Gastrocnemius medialis (tissue), 4 donors: Measurements from ENCODE around the gene GJA10. TPM values are rescaled to one million over a fixed set of nuclear protein-coding genes. Genes with fewer than 3 reads are reported as not detected.
"Not testable (repeated sequence)": the region's sequence is repeated elsewhere in the genome, so short reads cannot be mapped to it uniquely, and the experiment has no call there.

Experiments
- ATAC-seq, 2 donors: fragments of 150-250 bp; one replicate each; pipeline ENCODE4 v1.9.1; 2016
- DNase-seq, 2 donors: peaks; one replicate each; pipeline ENCODE4 v3.0.0-alpha.2; 2019
- H3K27ac ChIP-seq, 4 donors: fragments of 200-600 bp; sonication (generic); 1 replicate in 1 of 4; 2 replicates in 3 of 4; pipeline ENCODE4 v1.5.1; 2016 to 2018; ENCODE audit warnings: mild to moderate bottlenecking in 2 of 4, moderate library complexity in 1 of 4
- H3K27me3 ChIP-seq, 3 donors: fragments of 200-600 bp; sonication (generic) in 2 of 3; 1 replicate in 1 of 3; 2 replicates in 2 of 3; pipeline versions ENCODE4 v1.5.1 to v1.6.0; 2016 to 2019; ENCODE audit warnings: mild to moderate bottlenecking in 1 of 3, moderate library complexity in 1 of 3
- H3K36me3 ChIP-seq, 2 donors: fragments of 200-600 bp; sonication (generic) in 1 of 2; one replicate each; pipeline ENCODE4 v1.5.1; 2017 to 2018
- H3K4me1 ChIP-seq, 2 donors: fragments of 200-600 bp; sonication (generic) in 1 of 2; one replicate each; pipeline ENCODE4 v1.5.1; 2016 to 2017; ENCODE audit warnings: mild to moderate bottlenecking in 2 of 2
- H3K4me3 ChIP-seq, 4 donors: fragments of 200-600 bp; sonication (generic) in 3 of 4; 1 replicate in 1 of 4; 2 replicates in 3 of 4; pipeline ENCODE4 v1.5.1; 2016 to 2019; ENCODE audit warnings: mild to moderate bottlenecking in 2 of 4
- H3K9me3 ChIP-seq, 3 donors: fragments of 200-600 bp; sonication (generic) in 2 of 3; 1 replicate in 1 of 3; 2 replicates in 2 of 3; pipeline ENCODE4 v1.5.1; 2016 to 2019
- POLR2A ChIP-seq, 2 donors: fragments of 450-650 bp; IDR thresholded peaks; one replicate each; pipeline ENCODE4 v1.6.1; 2017; ENCODE audit warnings: antibody characterized with exemption in 2 of 2, mild to moderate bottlenecking in 2 of 2, moderate library complexity in 2 of 2
- in situ Hi-C, 4 donors: fragments of 200-750 bp; cut with MboI; loops; one replicate each; pipeline versions ENCODE4 v1.15.0 to v1.8.0; 2017; ENCODE audit warnings: low sequenced_read_pairs in 4 of 4
- intact Hi-C: fragments of 100-400 bp; cut with DNase I; formaldehyde crosslinking; loops from one replicate; pipeline ENCODE4 v1.15.1; 2023; ENCODE audit warnings: low total_unique reads
- total RNA-seq, 4 donors: library from RNA; depleted of rRNA; stranded (reverse); fragments of >200 nt; gene quantifications; one replicate each; pipeline versions ENCODE4 v1.1.0 to v1.2.3, GENCODE V29; 2016
- TF ChIP-seq, protein P1 (sequence below), 5 experiments: fragments of 450-650 bp in 3 of 5; fragments of 200-600 bp in 2 of 5; sonication (generic) in 2 of 5; IDR thresholded peaks in 4 of 5; conservative IDR thresholded peaks in 1 of 5; 1 replicate in 4 of 5; 2 replicates in 1 of 5; pipeline ENCODE4 v1.5.1; 2016 to 2019; ENCODE audit warnings: antibody characterized with exemption in 5 of 5, mild to moderate bottlenecking in 3 of 5, moderate library complexity in 3 of 5

Gene GJA10
- total RNA-seq, 4 donors from 2014 or later = not detected

DNA sequence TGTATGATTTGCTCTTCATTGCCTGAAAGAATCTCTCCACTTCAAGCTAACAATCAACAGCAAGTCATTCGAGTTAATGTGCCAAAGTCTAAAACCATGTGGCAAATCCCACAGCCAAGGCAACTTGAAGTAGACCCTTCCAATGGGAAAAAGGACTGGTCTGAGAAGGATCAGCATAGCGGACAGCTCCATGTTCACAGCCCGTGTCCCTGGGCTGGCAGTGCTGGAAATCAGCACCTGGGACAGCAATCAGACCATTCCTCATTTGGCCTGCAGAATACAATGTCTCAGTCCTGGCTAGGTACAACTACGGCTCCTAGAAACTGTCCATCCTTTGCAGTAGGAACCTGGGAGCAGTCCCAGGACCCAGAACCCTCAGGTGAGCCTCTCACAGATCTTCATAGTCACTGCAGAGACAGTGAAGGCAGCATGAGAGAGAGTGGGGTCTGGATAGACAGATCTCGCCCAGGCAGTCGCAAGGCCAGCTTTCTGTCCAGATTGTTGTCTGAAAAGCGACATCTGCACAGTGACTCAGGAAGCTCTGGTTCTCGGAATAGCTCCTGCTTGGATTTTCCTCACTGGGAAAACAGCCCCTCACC is 1.1 kb downstream of the GJA10 start:
- H3K9me3 ChIP-seq = no peaks in the 10 kb centered on the region
- no peak overlapping the region for H3K4me3 ChIP-seq
- peaks cover 14 to 21% (median 17%) of the 10 kb centered on the region in 3 donors for H3K27me3 ChIP-seq
- no peak for ATAC-seq
- intact Hi-C loops = no loop called here
- TF ChIP-seq POLR2A (IDR thresholded peaks at IDR 0.05) = no peak
- TF ChIP-seq, protein P1, sequence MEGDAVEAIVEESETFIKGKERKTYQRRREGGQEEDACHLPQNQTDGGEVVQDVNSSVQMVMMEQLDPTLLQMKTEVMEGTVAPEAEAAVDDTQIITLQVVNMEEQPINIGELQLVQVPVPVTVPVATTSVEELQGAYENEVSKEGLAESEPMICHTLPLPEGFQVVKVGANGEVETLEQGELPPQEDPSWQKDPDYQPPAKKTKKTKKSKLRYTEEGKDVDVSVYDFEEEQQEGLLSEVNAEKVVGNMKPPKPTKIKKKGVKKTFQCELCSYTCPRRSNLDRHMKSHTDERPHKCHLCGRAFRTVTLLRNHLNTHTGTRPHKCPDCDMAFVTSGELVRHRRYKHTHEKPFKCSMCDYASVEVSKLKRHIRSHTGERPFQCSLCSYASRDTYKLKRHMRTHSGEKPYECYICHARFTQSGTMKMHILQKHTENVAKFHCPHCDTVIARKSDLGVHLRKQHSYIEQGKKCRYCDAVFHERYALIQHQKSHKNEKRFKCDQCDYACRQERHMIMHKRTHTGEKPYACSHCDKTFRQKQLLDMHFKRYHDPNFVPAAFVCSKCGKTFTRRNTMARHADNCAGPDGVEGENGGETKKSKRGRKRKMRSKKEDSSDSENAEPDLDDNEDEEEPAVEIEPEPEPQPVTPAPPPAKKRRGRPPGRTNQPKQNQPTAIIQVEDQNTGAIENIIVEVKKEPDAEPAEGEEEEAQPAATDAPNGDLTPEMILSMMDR (IDR thresholded peaks at IDR 0.05 in 4 of 5, conservative IDR thresholded peaks at IDR 0.05 in 1 of 5) = no peak
- no peak overlapping the region for H3K27ac ChIP-seq
- no peaks in the 10 kb centered on the region for H3K4me1 ChIP-seq
- DNase-seq = no peak
- in situ Hi-C loops = no loop called here
- no peaks in the 10 kb centered on the region for H3K36me3 ChIP-seq

DNA sequence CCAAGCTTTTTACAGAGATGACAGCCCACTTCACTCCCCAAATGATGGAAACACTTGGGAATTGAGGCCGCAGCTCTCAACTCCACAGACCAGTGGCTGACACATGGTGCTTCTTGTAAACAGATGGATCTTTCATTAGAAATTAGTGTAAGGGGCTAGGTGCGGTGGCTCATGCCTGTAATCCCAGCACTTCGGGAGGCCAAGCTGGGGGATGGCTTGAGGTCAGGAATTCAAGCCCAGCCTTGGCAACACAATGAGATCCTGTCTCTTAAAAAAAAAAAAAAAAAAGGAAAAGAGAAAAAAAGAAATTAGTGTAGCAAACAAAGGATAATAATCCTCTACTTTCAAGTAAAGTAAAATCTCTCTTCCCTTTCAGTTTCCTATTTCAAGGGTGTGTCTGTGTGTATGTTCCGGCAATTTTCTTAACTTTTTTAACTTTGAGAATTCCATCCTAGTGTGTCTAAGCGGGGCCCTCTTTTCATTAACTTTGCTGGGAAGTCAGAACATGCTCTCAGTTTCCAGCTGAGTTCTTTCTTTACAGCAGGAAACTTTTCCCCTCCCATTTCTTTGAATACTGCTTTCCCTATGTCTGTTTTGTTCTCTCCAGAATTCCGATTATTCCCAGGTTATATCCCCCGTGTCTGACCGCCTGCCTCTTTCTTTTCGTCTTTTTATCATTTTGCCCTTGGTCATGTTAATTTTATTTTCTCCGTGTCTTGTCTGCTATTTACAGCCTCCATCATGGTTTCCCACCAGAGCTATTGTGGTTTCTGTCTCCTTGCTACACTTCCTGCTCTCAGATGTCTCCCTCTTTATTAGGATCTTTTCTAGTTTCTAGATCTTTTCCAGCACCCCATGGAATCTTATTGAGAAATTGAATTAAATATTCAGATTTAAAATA is 16.0 kb downstream of the GJA10 start:
- H3K36me3 ChIP-seq, H3K4me1 ChIP-seq, in situ Hi-C loops, H3K4me3 ChIP-seq, H3K27ac ChIP-seq, ATAC-seq, DNase-seq, H3K27me3 ChIP-seq, intact Hi-C loops, H3K9me3 ChIP-seq: not testable (repeated sequence)

DNA sequence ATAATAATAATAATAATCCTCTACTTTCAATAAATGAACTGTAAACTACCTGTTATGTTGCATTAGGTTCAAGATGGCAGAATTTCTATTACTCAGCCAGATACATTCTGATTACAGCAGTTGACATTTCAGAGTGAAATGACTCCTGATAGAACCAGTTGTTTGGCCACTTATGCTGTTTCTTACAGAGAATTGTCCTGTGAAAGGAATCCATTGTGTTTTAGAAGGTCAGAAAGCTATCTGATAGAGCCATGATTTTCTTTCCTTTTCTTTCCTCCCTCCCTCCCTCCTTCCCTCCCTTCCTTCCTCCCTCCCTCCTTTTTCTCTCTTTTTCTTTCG is 16.6 kb downstream of the GJA10 start:
- Histone ChIP-seq H3K36me3 (no peaks in the 10 kb centered on the region), H3K27me3 (no peaks in the 10 kb centered on the region), H3K27ac (no peak overlapping the region), H3K4me1 (no peaks in the 10 kb centered on the region), H3K4me3 (no peak overlapping the region), H3K9me3 (no peaks in the 10 kb centered on the region)
- in situ Hi-C loops (no loop called here), intact Hi-C loops (no loop called here)
- DNase-seq = no peak
- ATAC-seq = no peak
- TF ChIP-seq POLR2A (IDR thresholded peaks at IDR 0.05) = no peak
- TF ChIP-seq, protein P1 (IDR thresholded peaks at IDR 0.05 in 4 of 5, conservative IDR thresholded peaks at IDR 0.05 in 1 of 5) = no peak

DNA sequence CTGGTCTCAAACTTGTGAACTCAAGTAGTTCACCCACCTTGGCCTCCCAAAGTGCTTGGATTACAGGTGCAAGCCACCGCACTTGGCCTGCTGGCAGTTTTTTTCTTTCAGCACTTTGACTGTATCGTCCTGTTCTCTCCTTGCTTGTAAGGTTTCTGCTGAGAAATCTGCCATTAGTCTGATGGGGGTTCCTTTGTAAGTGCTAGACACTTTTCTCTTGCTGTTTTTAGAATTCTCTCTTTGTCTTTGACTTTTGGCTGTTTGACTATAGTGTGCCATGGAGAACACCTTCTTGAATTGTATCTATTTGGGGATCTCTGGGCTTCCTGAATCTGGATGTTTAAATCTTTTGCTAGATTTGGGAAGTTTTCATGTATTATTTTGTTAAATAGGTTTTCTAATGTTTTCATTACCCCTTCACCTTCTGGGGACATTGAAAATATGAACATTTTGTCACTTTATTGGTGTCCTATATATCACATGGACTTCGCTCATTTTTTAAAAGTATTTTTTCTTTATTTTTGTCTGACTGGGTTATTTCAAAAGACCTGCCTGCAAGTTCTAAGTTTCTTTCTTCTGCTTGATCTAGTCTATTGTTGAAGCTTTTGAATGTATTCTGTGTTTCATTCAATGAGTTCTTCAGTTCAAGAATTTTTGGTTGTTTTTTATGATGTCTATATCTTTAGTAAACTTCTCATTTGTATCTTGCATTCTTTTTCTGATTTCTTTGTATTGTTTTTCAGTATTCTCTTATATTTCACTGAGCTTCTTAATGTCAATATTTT is 22.1 kb downstream of the GJA10 start:
- TF ChIP-seq, protein P1 (IDR thresholded peaks at IDR 0.05 in 4 of 5, conservative IDR thresholded peaks at IDR 0.05 in 1 of 5) = no peak
- TF ChIP-seq POLR2A (IDR thresholded peaks at IDR 0.05) = no peak
- Histone ChIP-seq H3K4me1 (no peaks in the 10 kb centered on the region), H3K27ac (no peak overlapping the region), H3K36me3 (no peaks in the 10 kb centered on the region), H3K9me3 (no peaks in the 10 kb centered on the region), H3K4me3 (no peak overlapping the region), H3K27me3 (no peaks in the 10 kb centered on the region)
- ATAC-seq = no peak
- in situ Hi-C loops = no loop called here
- intact Hi-C loops = no loop called here
- DNase-seq = no peak

DNA sequence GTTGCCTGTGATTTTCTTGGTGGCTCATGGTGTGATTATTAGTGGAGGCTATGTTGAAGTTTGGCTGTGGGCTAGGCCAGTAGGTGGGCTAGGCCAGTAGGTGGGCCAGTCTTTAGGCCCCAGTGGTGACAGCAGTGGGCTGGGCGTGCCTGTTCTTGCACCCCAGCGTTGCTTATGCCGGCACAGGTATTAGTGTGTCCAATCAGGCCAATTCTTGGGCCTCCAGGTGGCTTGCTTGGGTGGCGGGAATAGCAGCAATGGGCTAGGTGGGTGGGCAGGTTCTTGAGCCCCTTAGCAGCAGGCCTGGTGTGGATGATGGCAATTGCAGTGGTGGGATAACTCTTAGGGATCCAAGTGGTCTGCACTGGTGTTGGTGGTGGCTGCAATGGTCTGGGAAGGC is 22.9 kb downstream of the GJA10 start:
- no peak for TF ChIP-seq POLR2A (IDR thresholded peaks at IDR 0.05)
- TF ChIP-seq, protein P1 (IDR thresholded peaks at IDR 0.05 in 4 of 5, conservative IDR thresholded peaks at IDR 0.05 in 1 of 5) = no peak
- no peak for ATAC-seq
- Histone ChIP-seq H3K27ac (no peak overlapping the region), H3K4me1 (no peaks in the 10 kb centered on the region), H3K27me3 (no peaks in the 10 kb centered on the region), H3K4me3 (no peak overlapping the region), H3K9me3 (no peaks in the 10 kb centered on the region), H3K36me3 (no peaks in the 10 kb centered on the region)
- in situ Hi-C loops (no loop called here), intact Hi-C loops (no loop called here)
- no peak for DNase-seq
